ENCODE measurements around the gene LRRK2.

DNA sequence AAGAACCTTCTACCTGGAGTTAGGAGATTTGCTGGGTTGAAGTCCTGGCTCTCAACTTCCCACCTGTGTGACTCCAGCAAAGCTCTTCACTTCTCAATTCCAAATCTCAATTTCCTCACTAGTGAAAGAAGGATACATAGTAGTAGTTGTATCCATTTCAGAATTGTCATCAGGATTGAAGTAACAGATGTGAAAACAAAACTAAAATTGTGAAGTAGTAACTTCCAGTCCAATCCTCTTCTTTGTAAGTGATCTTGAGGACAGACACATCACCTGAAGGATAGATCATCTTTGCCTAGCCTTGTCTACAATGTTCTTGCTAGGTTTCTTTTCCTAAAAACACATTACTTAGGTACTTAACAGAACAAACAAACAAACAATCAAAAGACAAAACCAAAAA is 1.2 kb upstream of the LRRK2 start:
- TF ChIP-seq, protein P1, sequence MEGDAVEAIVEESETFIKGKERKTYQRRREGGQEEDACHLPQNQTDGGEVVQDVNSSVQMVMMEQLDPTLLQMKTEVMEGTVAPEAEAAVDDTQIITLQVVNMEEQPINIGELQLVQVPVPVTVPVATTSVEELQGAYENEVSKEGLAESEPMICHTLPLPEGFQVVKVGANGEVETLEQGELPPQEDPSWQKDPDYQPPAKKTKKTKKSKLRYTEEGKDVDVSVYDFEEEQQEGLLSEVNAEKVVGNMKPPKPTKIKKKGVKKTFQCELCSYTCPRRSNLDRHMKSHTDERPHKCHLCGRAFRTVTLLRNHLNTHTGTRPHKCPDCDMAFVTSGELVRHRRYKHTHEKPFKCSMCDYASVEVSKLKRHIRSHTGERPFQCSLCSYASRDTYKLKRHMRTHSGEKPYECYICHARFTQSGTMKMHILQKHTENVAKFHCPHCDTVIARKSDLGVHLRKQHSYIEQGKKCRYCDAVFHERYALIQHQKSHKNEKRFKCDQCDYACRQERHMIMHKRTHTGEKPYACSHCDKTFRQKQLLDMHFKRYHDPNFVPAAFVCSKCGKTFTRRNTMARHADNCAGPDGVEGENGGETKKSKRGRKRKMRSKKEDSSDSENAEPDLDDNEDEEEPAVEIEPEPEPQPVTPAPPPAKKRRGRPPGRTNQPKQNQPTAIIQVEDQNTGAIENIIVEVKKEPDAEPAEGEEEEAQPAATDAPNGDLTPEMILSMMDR (IDR thresholded peaks at IDR 0.05), result no peak
- no peak for TF ChIP-seq POLR2A (IDR thresholded peaks at IDR 0.05)

Measured in body of pancreas (tissue), 4 donors.